ENCODE measurements around the gene MPV17L2.

GRCh38 chr19:18202397-18202777, 9.4 kb downstream of the MPV17L2 start:
- TF ChIP-seq POLR2A (IDR thresholded peaks at IDR 0.05) (no peak), CTCF (IDR thresholded peaks at IDR 0.05) (no peak), POLR2AphosphoS5 (IDR thresholded peaks at IDR 0.05) (no peak)

Measured in breast epithelium (tissue), 3 donors.